HepG2 (cell line): ENCODE data around the gene CNNM3.

Experiments
- DNMT1 ChIP-seq: sonication (generic); formaldehyde crosslinking; IDR thresholded peaks from 2 replicates; pipeline ENCODE4 v1.5.1; 2020; ENCODE audit warnings: mild to moderate bottlenecking, missing genetic modification reagents
- HDAC2 ChIP-seq: sonication (generic); formaldehyde crosslinking; IDR thresholded peaks from 2 replicates; pipeline ENCODE4 v1.4.0; 2020; ENCODE audit warnings: missing genetic modification reagents
- HNRNPUL1 ChIP-seq: fragments of 200-400 bp; formaldehyde crosslinking; IDR thresholded peaks from 2 replicates; pipeline ENCODE4 v1.6.1; 2017; ENCODE audit warnings: low read depth, mild to moderate bottlenecking, low read length, moderate library complexity
- NR2C2 ChIP-seq: sonication (generic); formaldehyde crosslinking; IDR thresholded peaks from 2 replicates; pipeline ENCODE4 v1.4.0; 2020; ENCODE audit warnings: missing genetic modification reagents, mild to moderate bottlenecking, moderate library complexity, borderline replicate concordance
- POLR2AphosphoS5 ChIP-seq: IDR thresholded peaks from 2 replicates; pipeline ENCODE4 v1.6.1; 2012; ENCODE audit warnings: low read depth, low read length
- RERE ChIP-seq: IDR thresholded peaks from 2 replicates; pipeline ENCODE4 v1.6.1; 2016; ENCODE audit warnings: low read depth, missing genetic modification reagents, missing compliant biosample characterization
- RFX5 ChIP-seq: IDR thresholded peaks from 2 replicates; pipeline ENCODE4 v1.6.1; 2011; ENCODE audit warnings: low read depth, low read length, improper control_type of control experiment
- TARDBP ChIP-seq: sonication (generic); formaldehyde crosslinking; IDR thresholded peaks from 2 replicates; pipeline ENCODE4 v1.8.0; 2022; ENCODE audit warnings: mild to moderate bottlenecking, missing genetic modification reagents
- ZBTB20 ChIP-seq: sonication (generic); formaldehyde crosslinking; IDR thresholded peaks from 2 replicates; pipeline ENCODE4 v1.8.1; 2023; ENCODE audit warnings: missing genetic modification reagents, low read depth, mild to moderate bottlenecking, borderline replicate concordance
- ZNF644 ChIP-seq: IDR thresholded peaks from 2 replicates; pipeline ENCODE4 v1.6.1; 2016; ENCODE audit warnings: low read depth
- ZZZ3 ChIP-seq: sonication (generic); formaldehyde crosslinking; IDR thresholded peaks from 2 replicates; pipeline ENCODE4 v1.4.0; 2020; ENCODE audit warnings: missing genetic modification reagents, mild to moderate bottlenecking, borderline replicate concordance
- TF ChIP-seq, protein P1 (sequence below): sonication (generic); formaldehyde crosslinking; IDR thresholded peaks from 2 replicates; pipeline ENCODE4 v1.4.0; 2020; ENCODE audit warnings: missing genetic modification reagents, mild to moderate bottlenecking, borderline replicate concordance

- no peak for TF ChIP-seq ZNF644 (CRISPR knock-in tag)
- TF ChIP-seq, protein P1, sequence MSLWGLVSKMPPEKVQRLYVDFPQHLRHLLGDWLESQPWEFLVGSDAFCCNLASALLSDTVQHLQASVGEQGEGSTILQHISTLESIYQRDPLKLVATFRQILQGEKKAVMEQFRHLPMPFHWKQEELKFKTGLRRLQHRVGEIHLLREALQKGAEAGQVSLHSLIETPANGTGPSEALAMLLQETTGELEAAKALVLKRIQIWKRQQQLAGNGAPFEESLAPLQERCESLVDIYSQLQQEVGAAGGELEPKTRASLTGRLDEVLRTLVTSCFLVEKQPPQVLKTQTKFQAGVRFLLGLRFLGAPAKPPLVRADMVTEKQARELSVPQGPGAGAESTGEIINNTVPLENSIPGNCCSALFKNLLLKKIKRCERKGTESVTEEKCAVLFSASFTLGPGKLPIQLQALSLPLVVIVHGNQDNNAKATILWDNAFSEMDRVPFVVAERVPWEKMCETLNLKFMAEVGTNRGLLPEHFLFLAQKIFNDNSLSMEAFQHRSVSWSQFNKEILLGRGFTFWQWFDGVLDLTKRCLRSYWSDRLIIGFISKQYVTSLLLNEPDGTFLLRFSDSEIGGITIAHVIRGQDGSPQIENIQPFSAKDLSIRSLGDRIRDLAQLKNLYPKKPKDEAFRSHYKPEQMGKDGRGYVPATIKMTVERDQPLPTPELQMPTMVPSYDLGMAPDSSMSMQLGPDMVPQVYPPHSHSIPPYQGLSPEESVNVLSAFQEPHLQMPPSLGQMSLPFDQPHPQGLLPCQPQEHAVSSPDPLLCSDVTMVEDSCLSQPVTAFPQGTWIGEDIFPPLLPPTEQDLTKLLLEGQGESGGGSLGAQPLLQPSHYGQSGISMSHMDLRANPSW: no peak
- TF ChIP-seq TARDBP: no peak
- no peak for TF ChIP-seq POLR2AphosphoS5
- TF ChIP-seq HDAC2: no peak
- TF ChIP-seq HNRNPUL1: no peak
- TF ChIP-seq RERE (CRISPR knock-in tag): no peak
- TF ChIP-seq ZBTB20 (CRISPR knock-in tag): no peak
- TF ChIP-seq RFX5: no peak
- no peak for TF ChIP-seq NR2C2 (CRISPR knock-in tag)
- TF ChIP-seq DNMT1 (CRISPR knock-in tag): no peak
- TF ChIP-seq ZZZ3 (CRISPR knock-in tag): no peak
Observed at GRCh38 chr2:96874198-96874831, 58.2 kb downstream of the CNNM3 start.
